Right lobe of liver (tissue), 4 donors: Measurements from ENCODE around the gene FNDC3A.

Experiments used
- CTCF ChIP-seq, 4 donors: fragments of 200-600 bp in 3 of 4; fragments of 450-650 bp in 1 of 4; IDR thresholded peaks; one replicate each; pipeline versions ENCODE4 v1.5.1 to v1.8.0; 2016 to 2022; ENCODE audit warnings: antibody characterized with exemption in 4 of 4, mild to moderate bottlenecking in 2 of 4
- POLR2A ChIP-seq: fragments of 450-650 bp; IDR thresholded peaks from one replicate; pipeline ENCODE4 v1.6.1; 2017; ENCODE audit warnings: antibody characterized with exemption, mild to moderate bottlenecking
- donor health status: DM: no; HTN: no; CAD: no.
- donor health status: DM: no; HTN: no; CAD: no.
- donor health status: DM: no; HTN: yes; CAD: no.

DNA sequence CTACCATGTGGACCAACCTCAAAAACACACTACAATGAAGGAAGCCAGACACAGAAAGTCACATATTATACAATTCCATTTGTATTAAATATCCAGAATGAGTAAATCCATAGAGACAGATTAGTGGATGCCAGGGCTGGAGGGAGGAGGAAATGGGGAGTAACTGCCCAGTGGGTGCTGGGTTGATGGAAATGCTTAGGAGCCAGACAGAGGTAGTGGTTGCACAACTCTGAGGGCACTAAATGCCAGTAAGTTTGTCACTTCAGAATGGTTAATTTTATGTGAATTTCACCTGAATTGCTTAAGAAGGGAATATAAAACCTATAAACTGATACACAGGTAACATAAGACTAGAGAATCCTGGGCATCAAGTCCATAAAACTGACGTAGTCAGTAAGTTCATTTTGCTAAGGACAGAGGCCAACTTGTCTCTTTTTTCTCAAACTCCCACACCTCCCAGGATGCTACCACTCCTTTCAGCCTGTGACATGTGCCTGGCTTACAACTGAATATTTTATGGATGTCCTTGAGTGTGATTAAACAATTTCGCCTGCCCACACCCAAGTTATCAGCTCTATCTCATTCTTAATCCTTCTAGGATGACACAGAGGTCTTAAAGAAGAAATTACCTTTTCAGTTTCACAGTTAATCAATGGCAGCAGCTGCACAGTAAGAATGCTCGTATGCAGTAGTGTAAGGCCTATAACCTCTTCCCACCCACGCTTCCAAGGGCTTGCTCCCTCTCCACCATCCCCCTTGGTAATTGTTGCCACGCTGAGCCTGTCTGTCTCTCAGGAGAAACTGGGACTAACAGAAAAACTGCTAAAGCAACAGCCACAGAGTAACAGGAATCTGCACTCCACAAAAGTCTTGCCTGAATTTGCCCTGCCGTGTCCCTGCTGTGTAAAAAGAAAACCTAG lies 238.5 kb downstream of the FNDC3A start:
- TF ChIP-seq CTCF (IDR thresholded peaks at IDR 0.05), result no peak
- TF ChIP-seq POLR2A, result no peak
